ENCODE data around the gene NUAK1.

NUAK1 gene

DNA sequence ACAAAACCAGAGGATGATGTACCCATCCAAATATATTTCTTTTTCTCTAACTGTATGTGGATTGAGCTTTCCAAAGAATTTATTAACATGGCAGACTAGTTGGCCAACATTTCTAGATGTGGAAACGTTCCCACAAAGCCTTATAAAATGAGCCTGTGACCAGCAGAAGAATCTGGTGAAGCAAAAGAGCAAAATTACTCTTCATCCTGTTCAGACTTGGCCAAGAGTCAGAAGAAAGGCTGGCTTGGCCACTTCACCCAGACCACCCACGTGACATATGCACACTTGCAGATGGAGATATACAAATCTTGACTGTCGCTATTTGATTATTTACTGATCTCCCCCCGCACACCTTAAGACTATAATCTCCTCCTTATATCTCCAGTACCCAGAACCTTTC, 96.7 kb downstream of the NUAK1 start:
- TF ChIP-seq, protein P1, sequence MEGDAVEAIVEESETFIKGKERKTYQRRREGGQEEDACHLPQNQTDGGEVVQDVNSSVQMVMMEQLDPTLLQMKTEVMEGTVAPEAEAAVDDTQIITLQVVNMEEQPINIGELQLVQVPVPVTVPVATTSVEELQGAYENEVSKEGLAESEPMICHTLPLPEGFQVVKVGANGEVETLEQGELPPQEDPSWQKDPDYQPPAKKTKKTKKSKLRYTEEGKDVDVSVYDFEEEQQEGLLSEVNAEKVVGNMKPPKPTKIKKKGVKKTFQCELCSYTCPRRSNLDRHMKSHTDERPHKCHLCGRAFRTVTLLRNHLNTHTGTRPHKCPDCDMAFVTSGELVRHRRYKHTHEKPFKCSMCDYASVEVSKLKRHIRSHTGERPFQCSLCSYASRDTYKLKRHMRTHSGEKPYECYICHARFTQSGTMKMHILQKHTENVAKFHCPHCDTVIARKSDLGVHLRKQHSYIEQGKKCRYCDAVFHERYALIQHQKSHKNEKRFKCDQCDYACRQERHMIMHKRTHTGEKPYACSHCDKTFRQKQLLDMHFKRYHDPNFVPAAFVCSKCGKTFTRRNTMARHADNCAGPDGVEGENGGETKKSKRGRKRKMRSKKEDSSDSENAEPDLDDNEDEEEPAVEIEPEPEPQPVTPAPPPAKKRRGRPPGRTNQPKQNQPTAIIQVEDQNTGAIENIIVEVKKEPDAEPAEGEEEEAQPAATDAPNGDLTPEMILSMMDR (IDR thresholded peaks at IDR 0.05; ENCODE audit: low read depth, low read length) = no peak

GRCh38 chr12:106040521-106040920, 98.2 kb downstream of the NUAK1 start:
- H3K4me3 ChIP-seq (ENCODE audit: low read depth, low read length) = no peak overlapping the region
- TF ChIP-seq, protein P1 (IDR thresholded peaks at IDR 0.05; ENCODE audit: low read depth, low read length) = no peak

More for the DNA sequence above, 96.7 kb downstream of the NUAK1 start:
- H3K4me3 ChIP-seq (ENCODE audit: low read depth, low read length) = no peak overlapping the region

DNA sequence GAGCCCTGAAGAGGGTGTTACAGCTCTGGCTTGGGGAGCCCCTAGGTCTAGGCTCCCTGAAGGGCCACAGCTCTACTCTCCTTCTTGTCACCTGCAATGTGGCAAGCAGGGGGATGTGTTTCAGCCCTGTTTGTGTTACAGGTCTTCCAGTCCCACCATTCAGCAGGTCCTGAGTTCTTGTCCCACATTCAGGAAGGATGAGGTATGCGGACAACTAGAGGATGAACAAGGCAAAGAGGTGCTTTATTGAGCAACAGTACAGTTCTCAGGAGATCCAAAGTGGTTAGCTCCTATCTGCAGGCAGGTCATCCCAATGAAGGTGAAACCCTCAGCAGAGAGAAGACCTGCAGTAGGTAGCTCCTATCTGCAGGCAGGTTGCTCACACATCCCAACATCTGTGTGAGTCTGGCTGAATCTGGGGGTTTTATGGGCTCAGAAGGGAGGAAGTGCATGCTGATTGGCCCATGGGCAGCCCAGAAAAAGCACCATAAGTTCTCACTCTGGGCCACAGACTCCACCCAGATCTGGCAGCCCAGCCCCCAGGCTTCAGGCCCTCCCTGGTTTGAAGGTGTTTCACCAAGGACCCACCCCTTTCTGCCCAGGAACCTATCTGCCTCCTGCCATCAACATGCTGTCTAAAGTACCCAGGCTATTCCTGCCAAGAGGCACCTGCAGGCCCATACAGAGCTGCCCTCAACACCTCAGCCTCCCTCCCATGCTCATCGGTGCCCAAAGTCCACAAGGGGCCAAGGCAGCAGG, 98.9 kb downstream of the NUAK1 start:
- H3K4me3 ChIP-seq (ENCODE audit: low read depth, low read length) = no peak overlapping the region
- TF ChIP-seq, protein P1 (IDR thresholded peaks at IDR 0.05; ENCODE audit: low read depth, low read length) = no peak

GRCh38 chr12:106039242-106039641, 99.5 kb downstream of the NUAK1 start:
- TF ChIP-seq, protein P1 (IDR thresholded peaks at IDR 0.05; ENCODE audit: low read depth, low read length) = no peak
- no peak overlapping the region for H3K4me3 ChIP-seq (ENCODE audit: low read depth, low read length)

DNA sequence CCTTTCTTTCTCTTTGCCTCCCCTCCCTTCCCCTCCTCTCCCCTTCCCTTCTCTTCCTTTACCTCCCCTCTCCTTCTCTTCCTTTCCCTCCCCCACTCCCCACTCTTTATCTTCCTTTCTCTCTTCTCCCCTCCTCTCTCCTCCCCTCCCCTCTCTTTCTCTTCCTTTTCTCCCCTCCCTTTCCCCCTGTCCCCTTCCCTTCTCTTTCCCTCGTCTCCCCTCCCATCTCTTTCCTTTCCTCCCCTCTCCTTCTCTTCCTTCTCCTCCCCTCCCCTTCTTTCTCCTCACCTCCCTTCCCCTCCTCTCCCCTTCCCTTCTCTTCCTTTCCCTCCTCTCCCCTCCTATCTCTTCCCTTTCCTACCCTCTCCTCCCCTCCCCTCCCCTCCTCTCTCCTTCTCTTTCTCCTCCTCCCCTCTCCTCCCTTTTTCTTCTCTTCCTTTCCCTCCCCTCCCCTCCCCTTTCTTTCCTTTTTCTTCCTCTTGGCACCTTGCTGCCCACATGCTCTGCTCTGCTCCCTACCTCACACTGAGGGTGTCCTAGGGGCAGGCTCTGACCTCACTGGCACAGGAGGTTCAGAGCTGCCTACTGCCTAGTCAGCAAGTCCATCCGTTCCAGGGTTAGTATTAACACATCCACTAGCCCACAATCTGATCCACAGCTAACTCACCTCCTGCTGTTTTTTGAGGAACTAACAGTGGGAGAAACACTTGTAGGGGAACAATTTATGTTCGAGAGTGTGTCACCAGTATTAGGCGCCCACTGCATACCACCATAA, 101.0 kb downstream of the NUAK1 start:
- TF ChIP-seq, protein P1 (IDR thresholded peaks at IDR 0.05; ENCODE audit: low read depth, low read length) = no peak
- H3K4me3 ChIP-seq (ENCODE audit: low read depth, low read length) = no peak overlapping the region

GRCh38 chr12:106035421-106035820, 103.3 kb downstream of the NUAK1 start:
- TF ChIP-seq, protein P1 (IDR thresholded peaks at IDR 0.05; ENCODE audit: low read depth, low read length) = no peak
- H3K4me3 ChIP-seq (ENCODE audit: low read depth, low read length) = no peak overlapping the region

GRCh38 chr12:106034316-106034715, 104.4 kb downstream of the NUAK1 start:
- H3K4me3 ChIP-seq (ENCODE audit: low read depth, low read length) = no peak overlapping the region
- TF ChIP-seq, protein P1 (IDR thresholded peaks at IDR 0.05; ENCODE audit: low read depth, low read length) = no peak

Measured in WI38 (cell line).